G401.6 (cell line): ENCODE results near the gene LYPD3.

Source experiments
- FAIRE-seq: peaks from 2 replicates; lab custom pipeline; 2012; peaks lifted over from hg19 to GRCh38; lab: Jason Lieb, UNC

LYPD3 gene

GRCh38 chr19:43430142-43430710 lies 35.2 kb downstream of the LYPD3 start:
- FAIRE-seq, result peak; percentile 88

- no peak for FAIRE-seq
Observed at GRCh38 chr19:43429395-43429794, 36.0 kb downstream of the LYPD3 start.

- peak; percentile 97 for FAIRE-seq
Observed at GRCh38 chr19:43425567-43426392, 39.6 kb downstream of the LYPD3 start.

- FAIRE-seq, result no peak
Observed at GRCh38 chr19:43423779-43424178, 41.6 kb downstream of the LYPD3 start.

GRCh38 chr19:43422689-43423066 lies 42.7 kb downstream of the LYPD3 start:
- peak; percentile 67 for FAIRE-seq

- no peak for FAIRE-seq
Observed at GRCh38 chr19:43422000-43422688, 43.3 kb downstream of the LYPD3 start.

- no peak for FAIRE-seq
Observed at GRCh38 chr19:43420954-43421353, 44.5 kb downstream of the LYPD3 start.

GRCh38 chr19:43416951-43417623 lies 48.3 kb downstream of the LYPD3 start:
- no peak for FAIRE-seq

GRCh38 chr19:43414554-43414953 lies 50.9 kb downstream of the LYPD3 start, which contains the start of gene TEX101:
TSS of gene TEX101 (plus strand) at chr19:43414890. CDS start at chr19:43415920, 1,030 bp downstream.
- no peak for FAIRE-seq

GRCh38 chr19:43412441-43412840 lies 53.0 kb downstream of the LYPD3 start:
- no peak for FAIRE-seq
